GM23338 (cell line): ENCODE measurements around the gene KLK4.

Experiments used
- CREB1 ChIP-seq: fragments of 250-450 bp; sonication (Bioruptor Pico); IDR thresholded peaks from 2 replicates; pipeline ENCODE4 v1.5.0; 2020; ENCODE audit warnings: low read depth, mild to moderate bottlenecking, moderate library complexity
- CTCF ChIP-seq, 2 experiments: fragments of 200-600 bp in 1 of 2; sonication (generic) in 1 of 2; conservative IDR thresholded peaks; 2 replicates each; pipeline versions ENCODE4 v1.5.1 to v1.6.1; 2016 to 2017; ENCODE audit warnings: antibody characterized with exemption in 2 of 2, low read depth in 2 of 2, mild to moderate bottlenecking in 2 of 2, moderate library complexity in 1 of 2
- ETS1 ChIP-seq: IDR thresholded peaks from 2 replicates; pipeline ENCODE4 v1.6.1; 2016; ENCODE audit warnings: antibody characterized with exemption
- EZH2 ChIP-seq: fragments of 200-600 bp; sonication (generic); IDR thresholded peaks from one replicate; pipeline ENCODE4 v1.8.0; 2017; ENCODE audit warnings: antibody characterized with exemption, mild to moderate bottlenecking, low read depth; ENCODE audit not compliant: unreplicated experiment
- EZH2phosphoT487 ChIP-seq: fragments of 200-600 bp; sonication (generic); IDR thresholded peaks from one replicate; pipeline ENCODE4 v1.8.1; 2018; ENCODE audit warnings: antibody characterized with exemption; ENCODE audit not compliant: unreplicated experiment
- JUNB ChIP-seq: IDR thresholded peaks from one replicate; pipeline ENCODE4 v1.6.1; 2016; ENCODE audit warnings: antibody characterized with exemption; ENCODE audit not compliant: unreplicated experiment
- NANOG ChIP-seq: IDR thresholded peaks from 2 replicates; pipeline ENCODE4 v1.6.1; 2016; ENCODE audit warnings: antibody characterized with exemption, borderline replicate concordance
- POLR2AphosphoS5 ChIP-seq: IDR thresholded peaks from 2 replicates; pipeline ENCODE4 v1.6.1; 2016; ENCODE audit warnings: antibody characterized with exemption, low read depth
- REST ChIP-seq: IDR thresholded peaks from one replicate; pipeline ENCODE4 v1.6.1; 2018; ENCODE audit warnings: antibody characterized with exemption; ENCODE audit not compliant: unreplicated experiment
- STAT1 ChIP-seq: IDR thresholded peaks from one replicate; pipeline ENCODE4 v1.6.1; 2016; ENCODE audit warnings: antibody characterized with exemption; ENCODE audit not compliant: unreplicated experiment
- ZNF114 ChIP-seq: fragments of 250-450 bp; sonication (Bioruptor Pico); IDR thresholded peaks from 2 replicates; pipeline ENCODE4 v1.5.0; 2020; ENCODE audit warnings: mild to moderate bottlenecking, moderate library complexity
- ZNF331 ChIP-seq: fragments of 250-450 bp; sonication (Bioruptor Pico); IDR thresholded peaks from 2 replicates; pipeline ENCODE4 v1.5.0; 2020; ENCODE audit warnings: low read depth, mild to moderate bottlenecking, moderate library complexity
- ZNF462 ChIP-seq: fragments of 250-450 bp; sonication (Bioruptor Pico); IDR thresholded peaks from 2 replicates; pipeline ENCODE4 v1.5.0; 2020; ENCODE audit warnings: mild to moderate bottlenecking, moderate library complexity

GRCh38 chr19:50959731-50960500 lies 48.7 kb upstream of the KLK4 start:
- TF ChIP-seq CTCF (conservative IDR thresholded peaks at IDR 0.05; ENCODE audit: low read depth in 2 of 2) (no peak), POLR2AphosphoS5 (no peak), NANOG (no peak), EZH2phosphoT487 (no peak), EZH2 (no peak), ZNF462 (no peak), ZNF114 (CRISPR knock-in tag) (no peak), REST (no peak), STAT1 (no peak), ETS1 (no peak), JUNB (no peak), CREB1 (CRISPR knock-in tag) (no peak), ZNF331 (no peak)
